ENCODE measurements around the gene PALM3. TPM values are rescaled to one million over a fixed set of nuclear protein-coding genes. Genes with fewer than 3 reads are reported as not detected.

PALM3 gene
- total and polyA plus RNA-seq, 2 experiments from 2014 or later = 16.6 to 45.8 TPM

DNA sequence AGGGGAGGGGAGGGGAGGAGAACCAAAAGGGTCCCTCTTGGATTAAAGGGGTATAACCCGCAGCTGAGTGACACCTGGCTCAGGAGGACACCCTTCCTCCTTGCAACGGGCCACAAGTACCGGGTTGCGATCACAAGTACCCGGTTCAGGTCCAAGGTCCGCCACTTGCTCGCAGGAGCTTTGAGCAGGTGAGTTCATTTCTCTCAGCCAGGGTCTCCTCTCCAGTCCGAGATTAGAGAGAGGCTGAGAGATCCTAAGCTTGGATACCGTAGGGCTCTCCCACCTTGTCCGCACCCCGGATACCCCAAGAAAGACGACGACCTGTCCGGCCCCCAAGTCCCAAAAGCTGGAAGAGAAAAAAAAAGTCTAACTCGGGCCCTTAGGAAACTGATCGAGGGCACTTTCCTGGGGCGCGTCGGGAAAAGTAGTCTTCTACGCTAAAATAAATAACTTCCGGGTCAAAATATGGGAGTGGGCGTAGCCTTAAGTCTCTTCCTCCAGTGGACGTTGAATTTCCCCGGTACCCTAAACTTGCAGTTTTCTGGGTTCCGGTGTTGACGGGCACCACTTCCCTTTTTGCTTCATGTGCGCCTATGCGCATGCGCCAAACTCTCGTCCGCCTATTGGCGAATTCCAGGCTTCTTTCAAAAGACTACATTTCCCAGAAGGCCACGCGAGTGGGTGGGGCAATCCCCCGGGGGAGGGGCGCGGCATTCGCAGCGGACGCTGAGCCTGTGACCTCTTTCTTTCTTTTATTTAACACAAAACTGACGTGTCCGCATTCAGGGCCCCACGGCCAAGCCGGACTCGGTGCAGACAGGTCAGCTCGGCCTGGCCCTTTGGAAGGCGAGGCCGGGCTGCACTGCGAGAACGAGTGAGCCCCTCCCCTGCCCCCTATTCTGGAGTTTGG lies 19.3 kb upstream of the PALM3 start (continued):
- TF ChIP-seq ZNF462 (CRISPR knock-in tag; IDR thresholded peaks at IDR 0.05) (no peak), ETS1 (IDR thresholded peaks at IDR 0.05) (peak; percentile 98), EZH2 (IDR thresholded peaks at IDR 0.05; ENCODE audit: low read depth, unreplicated experiment) (no peak), POLR2AphosphoS5 (IDR thresholded peaks at IDR 0.05; ENCODE audit: low read depth) (peak; percentile 35; the same call in 1 of the 2 replicates), NANOG (IDR thresholded peaks at IDR 0.05; ENCODE audit: borderline replicate concordance) (no peak)

DNA sequence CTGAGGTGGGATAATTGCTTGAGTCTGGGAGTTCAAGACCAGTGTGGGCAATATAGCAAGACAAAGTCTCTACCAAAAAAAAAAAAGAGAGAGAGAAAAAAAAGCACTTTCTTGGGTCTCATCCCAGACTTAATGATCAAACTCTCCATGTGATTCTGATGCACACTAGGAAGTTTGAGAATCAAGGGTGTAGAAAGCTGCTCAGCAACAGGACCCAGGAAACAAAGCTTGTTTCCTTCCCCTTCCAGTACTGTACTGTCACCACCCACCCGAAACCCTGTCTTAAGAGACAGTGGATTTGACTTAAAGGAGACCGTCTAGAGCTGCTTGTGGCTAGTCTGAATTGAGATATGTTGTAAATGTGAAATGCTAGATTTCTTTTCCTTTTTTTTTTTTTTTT lies 16.5 kb upstream of the PALM3 start:
- no peak for ATAC-seq
- Histone ChIP-seq H3F3A (replicated peaks; ENCODE audit: low read depth) (0 out of 2 replicates have a peak, but pooled peaks cover 12% of the 10 kb centered on the region), H3K27ac (ENCODE audit: low read depth) (no peak overlapping the region), H3K4me3 (no peak overlapping the region), H3K36me3 (ENCODE audit: insufficient read depth) (no peaks in the 10 kb centered on the region), H3K4me1 (ENCODE audit: insufficient read depth) (peaks cover 10% of the 10 kb centered on the region; the same call in 1 of the 2 replicates), H3K4me2 (no peak overlapping the region), H4K20me1 (replicated peaks; ENCODE audit: insufficient read depth) (no peaks in the 10 kb centered on the region), H3K9me2 (ENCODE audit: insufficient read depth) (no peaks in the 10 kb centered on the region), H3K27me3 (ENCODE audit: insufficient read depth) (peaks cover 41% of the 10 kb centered on the region), H3K79me2 (replicated peaks; ENCODE audit: insufficient read depth) (no peaks in the 10 kb centered on the region), H2AFZ (no peak overlapping the region)
- no peaks in the 10 kb centered on the region; the same call in 2 of the 3 replicates for H3K9me3 Mint-ChIP-seq
- H3K27ac Mint-ChIP-seq = no peak overlapping the region
- no peaks in the 10 kb centered on the region for H3K36me3 Mint-ChIP-seq (ENCODE audit: low read depth)
- H3K4me3 Mint-ChIP-seq = no peak overlapping the region
- peaks cover 12% of the 10 kb centered on the region for H3K4me1 Mint-ChIP-seq
- peaks cover 31% of the 10 kb centered on the region for H3K27me3 Mint-ChIP-seq (ENCODE audit: insufficient read depth, low read depth, poor library complexity)
- DNase-seq (ENCODE audit: low spot score) = no peak
- TF ChIP-seq EZH2 (IDR thresholded peaks at IDR 0.05; ENCODE audit: low read depth, unreplicated experiment) (no peak), ZNF331 (CRISPR knock-in tag; IDR thresholded peaks at IDR 0.05; ENCODE audit: low read depth) (no peak), CREB1 (CRISPR knock-in tag; IDR thresholded peaks at IDR 0.05; ENCODE audit: low read depth) (no peak), JUNB (IDR thresholded peaks at IDR 0.05; ENCODE audit: unreplicated experiment) (no peak), ZNF114 (CRISPR knock-in tag; IDR thresholded peaks at IDR 0.05) (no peak)
- TF ChIP-seq, protein P1, sequence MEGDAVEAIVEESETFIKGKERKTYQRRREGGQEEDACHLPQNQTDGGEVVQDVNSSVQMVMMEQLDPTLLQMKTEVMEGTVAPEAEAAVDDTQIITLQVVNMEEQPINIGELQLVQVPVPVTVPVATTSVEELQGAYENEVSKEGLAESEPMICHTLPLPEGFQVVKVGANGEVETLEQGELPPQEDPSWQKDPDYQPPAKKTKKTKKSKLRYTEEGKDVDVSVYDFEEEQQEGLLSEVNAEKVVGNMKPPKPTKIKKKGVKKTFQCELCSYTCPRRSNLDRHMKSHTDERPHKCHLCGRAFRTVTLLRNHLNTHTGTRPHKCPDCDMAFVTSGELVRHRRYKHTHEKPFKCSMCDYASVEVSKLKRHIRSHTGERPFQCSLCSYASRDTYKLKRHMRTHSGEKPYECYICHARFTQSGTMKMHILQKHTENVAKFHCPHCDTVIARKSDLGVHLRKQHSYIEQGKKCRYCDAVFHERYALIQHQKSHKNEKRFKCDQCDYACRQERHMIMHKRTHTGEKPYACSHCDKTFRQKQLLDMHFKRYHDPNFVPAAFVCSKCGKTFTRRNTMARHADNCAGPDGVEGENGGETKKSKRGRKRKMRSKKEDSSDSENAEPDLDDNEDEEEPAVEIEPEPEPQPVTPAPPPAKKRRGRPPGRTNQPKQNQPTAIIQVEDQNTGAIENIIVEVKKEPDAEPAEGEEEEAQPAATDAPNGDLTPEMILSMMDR (conservative IDR thresholded peaks at IDR 0.05; ENCODE audit: low read depth in 2 of 2) = no peak
- TF ChIP-seq, protein P2, sequence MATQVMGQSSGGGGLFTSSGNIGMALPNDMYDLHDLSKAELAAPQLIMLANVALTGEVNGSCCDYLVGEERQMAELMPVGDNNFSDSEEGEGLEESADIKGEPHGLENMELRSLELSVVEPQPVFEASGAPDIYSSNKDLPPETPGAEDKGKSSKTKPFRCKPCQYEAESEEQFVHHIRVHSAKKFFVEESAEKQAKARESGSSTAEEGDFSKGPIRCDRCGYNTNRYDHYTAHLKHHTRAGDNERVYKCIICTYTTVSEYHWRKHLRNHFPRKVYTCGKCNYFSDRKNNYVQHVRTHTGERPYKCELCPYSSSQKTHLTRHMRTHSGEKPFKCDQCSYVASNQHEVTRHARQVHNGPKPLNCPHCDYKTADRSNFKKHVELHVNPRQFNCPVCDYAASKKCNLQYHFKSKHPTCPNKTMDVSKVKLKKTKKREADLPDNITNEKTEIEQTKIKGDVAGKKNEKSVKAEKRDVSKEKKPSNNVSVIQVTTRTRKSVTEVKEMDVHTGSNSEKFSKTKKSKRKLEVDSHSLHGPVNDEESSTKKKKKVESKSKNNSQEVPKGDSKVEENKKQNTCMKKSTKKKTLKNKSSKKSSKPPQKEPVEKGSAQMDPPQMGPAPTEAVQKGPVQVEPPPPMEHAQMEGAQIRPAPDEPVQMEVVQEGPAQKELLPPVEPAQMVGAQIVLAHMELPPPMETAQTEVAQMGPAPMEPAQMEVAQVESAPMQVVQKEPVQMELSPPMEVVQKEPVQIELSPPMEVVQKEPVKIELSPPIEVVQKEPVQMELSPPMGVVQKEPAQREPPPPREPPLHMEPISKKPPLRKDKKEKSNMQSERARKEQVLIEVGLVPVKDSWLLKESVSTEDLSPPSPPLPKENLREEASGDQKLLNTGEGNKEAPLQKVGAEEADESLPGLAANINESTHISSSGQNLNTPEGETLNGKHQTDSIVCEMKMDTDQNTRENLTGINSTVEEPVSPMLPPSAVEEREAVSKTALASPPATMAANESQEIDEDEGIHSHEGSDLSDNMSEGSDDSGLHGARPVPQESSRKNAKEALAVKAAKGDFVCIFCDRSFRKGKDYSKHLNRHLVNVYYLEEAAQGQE (IDR thresholded peaks at IDR 0.05; ENCODE audit: unreplicated experiment) = no peak

Measured in GM23338 (cell line).